Activated naive CD8-positive, alpha-beta T cell (primary cell): Measurements from ENCODE around the gene MTIF2.
"Not testable (repeated sequence)": the region's sequence is repeated elsewhere in the genome, so short reads cannot be mapped to it uniquely, and the experiment has no call there.

ENCODE experiments used
- H3K27ac Mint-ChIP-seq: one replicate; pipeline ENCODE4 v1.8.0; 2021; ENCODE audit warnings: mixed read lengths
- H3K27me3 Mint-ChIP-seq: one replicate; pipeline ENCODE4 v1.8.0; 2021; ENCODE audit warnings: mixed read lengths
- H3K36me3 Mint-ChIP-seq: one replicate; pipeline ENCODE4 v1.8.0; 2021; ENCODE audit warnings: mixed read lengths
- H3K4me1 Mint-ChIP-seq: one replicate; pipeline ENCODE4 v1.8.0; 2021; ENCODE audit warnings: low read depth, mixed read lengths
- H3K4me3 Mint-ChIP-seq: one replicate; pipeline ENCODE4 v1.8.0; 2021; ENCODE audit warnings: mild to moderate bottlenecking, mixed read lengths
- H3K9me3 Mint-ChIP-seq: one replicate; pipeline ENCODE4 v1.8.0; 2021; ENCODE audit warnings: low read depth, mixed read lengths

Gene MTIF2

DNA sequence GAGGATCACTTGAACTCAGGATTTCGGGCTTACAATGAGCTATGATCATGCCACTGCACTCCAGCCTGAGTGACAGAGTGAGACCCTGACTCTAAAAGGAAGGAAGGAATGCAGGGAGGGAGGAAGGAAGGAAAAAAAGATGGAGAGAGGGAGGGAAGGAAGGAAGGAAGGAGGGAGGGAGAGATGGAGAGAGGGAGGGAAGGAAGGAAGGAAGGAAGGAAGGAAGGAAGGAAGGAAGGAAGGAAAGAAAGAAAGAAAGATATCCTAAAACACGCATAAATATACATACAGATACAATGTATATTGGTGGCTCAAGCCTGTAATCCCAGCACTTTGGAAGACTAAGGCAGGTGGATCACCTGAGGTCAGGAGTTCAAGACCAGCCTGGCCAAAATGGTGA, 5.3 kb upstream of the MTIF2 start:
- H3K27me3 Mint-ChIP-seq, H3K4me3 Mint-ChIP-seq, H3K9me3 Mint-ChIP-seq, H3K36me3 Mint-ChIP-seq, H3K27ac Mint-ChIP-seq: not testable (repeated sequence)
- peaks cover 13% of the 10 kb centered on the region for H3K4me1 Mint-ChIP-seq

DNA sequence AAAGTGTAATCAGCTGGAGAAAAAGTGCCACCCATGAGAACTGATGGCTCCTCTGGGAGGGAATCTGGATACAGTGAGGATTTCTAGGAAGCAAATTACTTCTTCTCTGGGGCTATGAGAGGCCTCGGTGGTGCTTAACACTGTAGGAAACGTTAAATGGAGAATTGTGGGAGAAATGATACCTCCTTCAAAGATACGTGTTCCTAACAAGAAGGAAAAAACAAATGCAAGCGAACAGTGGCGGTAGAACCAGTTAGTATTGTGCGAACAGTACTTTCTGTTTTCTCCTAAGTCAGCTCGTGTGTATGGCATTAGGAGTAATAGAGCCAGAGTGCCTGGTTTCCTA, 587 bp upstream of the MTIF2 start:
- no peaks in the 10 kb centered on the region for H3K9me3 Mint-ChIP-seq
- H3K4me3 Mint-ChIP-seq: peak overlapping the region; percentile 98
- peaks cover 22% of the 10 kb centered on the region for H3K4me1 Mint-ChIP-seq
- peak overlapping the region; percentile 94 for H3K27ac Mint-ChIP-seq
- H3K27me3 Mint-ChIP-seq: peaks cover 2% of the 10 kb centered on the region
- H3K36me3 Mint-ChIP-seq: no peaks in the 10 kb centered on the region

DNA sequence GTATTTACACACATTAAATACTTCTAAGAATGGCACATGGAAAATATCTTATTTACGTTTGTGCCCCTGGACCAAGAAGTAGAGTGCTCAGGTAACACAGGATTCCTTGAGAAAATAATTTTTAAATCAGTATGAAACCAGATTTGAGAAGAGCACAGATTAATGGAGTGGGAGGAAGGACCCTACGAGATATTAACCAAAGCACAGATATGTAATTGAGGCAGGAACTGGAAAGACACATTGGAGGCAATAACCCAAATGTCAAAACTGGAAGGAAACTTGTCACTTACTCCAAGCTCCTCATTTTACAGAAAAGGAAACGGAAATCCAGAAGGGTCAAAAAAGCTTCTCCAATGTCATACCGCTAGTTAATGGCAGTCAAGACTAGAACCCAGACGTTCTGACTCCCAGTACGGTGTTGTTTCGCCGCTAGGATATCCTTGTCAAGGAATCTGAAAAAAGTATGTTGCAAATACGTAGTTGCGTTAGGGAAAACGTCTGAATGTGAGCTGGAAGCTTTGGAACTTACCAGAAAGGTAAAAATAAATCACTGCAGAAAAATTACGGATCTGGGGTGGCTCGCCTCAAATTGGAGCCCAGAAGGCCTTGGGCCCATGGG, 634 bp downstream of the MTIF2 start:
- Mint-ChIP-seq H3K27ac (peak overlapping the region; percentile 94), H3K27me3 (peaks cover 2% of the 10 kb centered on the region), H3K4me3 (peak overlapping the region; percentile 98), H3K36me3 (peaks cover 4% of the 10 kb centered on the region), H3K9me3 (no peaks in the 10 kb centered on the region), H3K4me1 (peaks cover 22% of the 10 kb centered on the region)

DNA sequence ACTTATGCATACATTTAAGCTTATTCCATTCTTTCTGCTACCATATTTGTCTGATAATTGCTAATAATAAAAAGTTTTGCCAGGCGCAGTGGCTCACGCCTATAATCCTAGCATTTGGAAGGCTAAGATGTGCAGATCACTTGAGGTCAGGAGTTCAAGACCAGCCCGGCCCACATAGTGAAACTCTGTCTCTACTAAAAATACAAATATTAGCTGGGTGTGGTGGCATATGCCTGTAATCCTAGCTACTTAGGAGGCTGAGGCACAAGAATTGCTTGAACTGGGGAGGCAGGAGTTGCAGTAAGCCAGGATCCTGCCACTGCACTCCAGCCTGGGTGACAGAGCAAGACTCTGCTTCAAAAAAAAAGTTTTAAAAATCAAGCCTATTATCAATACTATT, 9.4 kb downstream of the MTIF2 start:
- not testable (repeated sequence) for H3K36me3 Mint-ChIP-seq, H3K27me3 Mint-ChIP-seq, H3K9me3 Mint-ChIP-seq, H3K4me3 Mint-ChIP-seq, H3K4me1 Mint-ChIP-seq, H3K27ac Mint-ChIP-seq

DNA sequence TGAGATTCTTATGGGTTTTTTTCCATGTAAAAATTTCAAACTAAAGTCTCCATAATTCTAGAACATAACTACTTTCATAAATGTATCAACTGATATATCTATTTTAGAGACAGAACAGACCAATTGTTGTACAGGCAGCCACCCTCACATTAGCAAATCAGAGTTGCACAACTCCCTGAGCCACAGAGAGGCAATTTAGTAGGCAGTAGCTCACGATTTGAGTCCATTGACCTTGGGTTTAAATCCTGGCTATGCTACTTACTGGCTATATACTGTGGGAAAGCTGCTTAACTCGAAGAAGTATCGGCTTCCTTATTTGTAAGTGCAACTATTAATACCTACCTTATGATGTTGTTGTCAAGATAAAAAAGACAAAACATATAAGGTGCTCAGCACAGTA, 16.2 kb downstream of the MTIF2 start:
- no peaks in the 10 kb centered on the region for H3K27me3 Mint-ChIP-seq
- no peaks in the 10 kb centered on the region for H3K4me1 Mint-ChIP-seq
- H3K4me3 Mint-ChIP-seq: no peak overlapping the region
- H3K36me3 Mint-ChIP-seq: peaks cover 7% of the 10 kb centered on the region
- no peaks in the 10 kb centered on the region for H3K9me3 Mint-ChIP-seq
- H3K27ac Mint-ChIP-seq: no peak overlapping the region

DNA sequence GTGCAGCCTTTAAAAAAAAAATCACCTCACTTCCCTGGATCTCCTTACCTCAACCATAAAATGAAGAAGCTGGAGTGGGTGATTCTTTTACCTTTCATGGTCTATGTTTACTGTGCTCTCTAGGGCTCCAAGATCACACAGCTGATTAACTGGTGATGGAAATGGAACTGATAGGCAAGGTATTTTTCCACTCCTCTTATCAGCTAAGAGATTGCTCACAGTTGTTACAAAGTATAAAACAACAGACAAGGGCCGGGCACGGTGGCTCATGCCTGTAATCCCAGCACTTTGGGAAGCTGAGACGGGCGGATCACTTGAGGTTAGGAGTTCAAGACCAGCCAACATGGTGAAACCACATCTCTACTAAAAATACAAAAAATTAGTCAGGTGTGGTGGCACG, 22.0 kb downstream of the MTIF2 start:
- Mint-ChIP-seq H3K4me3 (no peak overlapping the region), H3K4me1 (no peaks in the 10 kb centered on the region), H3K9me3 (no peaks in the 10 kb centered on the region), H3K27me3 (no peaks in the 10 kb centered on the region), H3K36me3 (peaks cover 9% of the 10 kb centered on the region), H3K27ac (no peak overlapping the region)

DNA sequence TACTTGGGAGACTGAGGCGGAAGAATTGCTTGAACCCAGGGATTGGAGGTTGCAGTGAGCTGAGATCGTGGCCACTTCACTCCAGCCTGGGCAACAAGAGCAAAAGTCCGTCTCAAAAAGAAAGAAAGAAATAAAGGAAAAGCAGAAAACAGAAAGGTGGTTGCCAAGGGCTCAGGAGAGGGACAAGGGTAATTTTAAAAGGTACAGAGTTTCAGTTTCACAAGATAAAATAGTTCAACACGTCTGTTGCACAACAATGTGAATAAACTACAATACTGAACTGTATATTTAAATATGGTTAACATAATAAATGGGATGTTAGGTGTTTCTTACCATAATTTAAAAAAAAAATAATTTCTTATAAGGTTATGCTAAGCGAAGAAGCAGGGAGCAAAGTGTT, 23.6 kb downstream of the MTIF2 start:
- Mint-ChIP-seq H3K4me3 (no peak overlapping the region), H3K9me3 (no peaks in the 10 kb centered on the region), H3K36me3 (peaks cover 8% of the 10 kb centered on the region), H3K27me3 (no peaks in the 10 kb centered on the region), H3K4me1 (no peaks in the 10 kb centered on the region), H3K27ac (no peak overlapping the region)

DNA sequence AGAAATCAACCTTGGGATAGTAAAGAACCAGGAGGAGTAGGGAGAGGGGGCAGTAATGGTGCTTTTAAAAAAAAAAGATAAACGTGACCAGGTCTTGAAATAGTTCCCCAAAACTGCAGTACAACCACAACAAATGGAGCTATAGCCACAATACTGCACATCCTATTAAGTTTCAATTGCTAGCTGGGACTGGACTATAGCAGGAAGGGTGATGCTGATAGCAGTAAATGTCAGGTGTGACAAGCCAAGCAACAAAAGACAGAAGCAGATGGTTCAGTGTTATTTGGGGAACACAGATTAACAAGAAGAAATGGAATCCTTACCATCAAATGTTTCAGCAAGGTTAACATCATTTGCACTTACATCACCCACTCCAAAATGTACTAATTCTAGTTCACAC, 26.4 kb downstream of the MTIF2 start:
- Mint-ChIP-seq H3K27ac (no peak overlapping the region), H3K4me3 (no peak overlapping the region), H3K9me3 (no peaks in the 10 kb centered on the region), H3K27me3 (no peaks in the 10 kb centered on the region), H3K4me1 (peaks cover 5% of the 10 kb centered on the region), H3K36me3 (peaks cover 11% of the 10 kb centered on the region)

DNA sequence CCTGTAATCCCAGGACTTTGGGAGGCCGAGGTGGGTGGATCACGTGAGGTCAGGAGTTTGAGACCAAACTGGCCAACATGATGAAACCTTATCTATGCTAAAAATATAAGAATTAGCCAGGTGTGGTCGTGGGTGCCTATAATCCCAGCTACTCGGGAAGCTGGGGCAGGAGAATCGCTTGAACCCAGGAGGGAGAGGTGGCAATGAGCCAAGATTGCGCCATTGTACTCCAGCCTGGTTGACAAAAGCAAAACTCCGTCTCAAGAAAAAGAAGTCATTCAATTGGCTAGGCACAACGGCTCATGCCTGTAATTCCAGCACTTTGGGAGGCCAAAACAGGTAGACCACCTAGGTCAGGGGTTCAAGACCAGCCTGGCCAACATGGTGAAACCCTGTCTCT, 27.4 kb downstream of the MTIF2 start:
- H3K9me3 Mint-ChIP-seq, H3K4me1 Mint-ChIP-seq, H3K27ac Mint-ChIP-seq, H3K4me3 Mint-ChIP-seq, H3K27me3 Mint-ChIP-seq: not testable (repeated sequence)
- peaks cover 14% of the 10 kb centered on the region for H3K36me3 Mint-ChIP-seq

DNA sequence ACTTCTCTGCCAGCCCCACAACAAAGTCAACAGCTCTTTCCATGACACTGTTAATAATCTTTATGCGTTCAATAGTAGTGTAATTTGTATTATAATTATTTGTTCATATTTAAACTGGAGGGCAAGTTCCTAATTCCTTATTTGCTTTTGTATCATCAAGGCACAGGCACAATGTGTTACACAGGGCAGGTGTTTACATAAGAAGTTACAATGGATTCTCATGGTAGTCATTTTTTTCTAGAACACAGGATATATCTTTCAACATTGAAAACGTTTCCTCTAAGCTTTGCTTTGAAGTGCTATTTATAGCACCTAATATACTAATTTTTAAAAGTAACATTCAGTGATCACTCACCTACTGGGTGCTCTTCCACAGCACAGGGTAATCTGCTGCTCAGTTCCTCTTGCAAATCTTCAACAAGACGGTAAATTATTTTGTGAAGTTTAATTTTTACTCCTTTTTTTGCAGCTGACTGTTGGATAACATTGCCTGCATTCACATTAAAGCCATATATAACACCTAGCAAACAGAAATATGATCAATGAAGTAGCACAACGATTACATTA, 29.3 kb downstream of the MTIF2 start:
- Mint-ChIP-seq H3K27me3 (no peaks in the 10 kb centered on the region), H3K27ac (no peak overlapping the region), H3K4me1 (peaks cover 19% of the 10 kb centered on the region), H3K36me3 (peaks cover 22% of the 10 kb centered on the region), H3K9me3 (no peaks in the 10 kb centered on the region), H3K4me3 (no peak overlapping the region)

DNA sequence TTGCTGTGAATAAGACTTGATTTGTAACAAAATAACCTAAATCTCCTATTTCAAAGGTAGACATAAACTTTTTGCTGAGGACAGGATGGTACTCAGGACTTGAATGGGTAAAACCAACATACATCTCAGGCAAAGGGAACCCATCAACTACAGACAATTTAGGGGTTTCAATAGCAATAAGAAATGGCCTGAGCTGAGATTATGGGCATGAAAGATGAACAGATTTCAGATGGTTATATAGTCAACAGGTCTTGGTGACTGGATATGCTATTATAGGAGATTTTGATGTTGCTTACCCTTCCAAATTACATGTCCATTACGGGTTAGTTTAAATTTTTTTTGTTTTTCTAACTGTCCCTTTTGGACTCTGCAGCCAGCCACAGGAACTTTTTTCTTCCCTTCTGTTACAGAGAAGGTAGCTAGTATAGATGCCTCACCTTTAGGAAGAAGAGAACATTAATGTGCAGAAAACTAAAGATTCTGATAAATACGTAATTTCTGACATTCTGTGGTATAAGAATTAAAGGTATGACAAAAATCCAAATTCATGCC, 32.0 kb downstream of the MTIF2 start:
- H3K27ac Mint-ChIP-seq: peak overlapping the region; percentile 75

DNA sequence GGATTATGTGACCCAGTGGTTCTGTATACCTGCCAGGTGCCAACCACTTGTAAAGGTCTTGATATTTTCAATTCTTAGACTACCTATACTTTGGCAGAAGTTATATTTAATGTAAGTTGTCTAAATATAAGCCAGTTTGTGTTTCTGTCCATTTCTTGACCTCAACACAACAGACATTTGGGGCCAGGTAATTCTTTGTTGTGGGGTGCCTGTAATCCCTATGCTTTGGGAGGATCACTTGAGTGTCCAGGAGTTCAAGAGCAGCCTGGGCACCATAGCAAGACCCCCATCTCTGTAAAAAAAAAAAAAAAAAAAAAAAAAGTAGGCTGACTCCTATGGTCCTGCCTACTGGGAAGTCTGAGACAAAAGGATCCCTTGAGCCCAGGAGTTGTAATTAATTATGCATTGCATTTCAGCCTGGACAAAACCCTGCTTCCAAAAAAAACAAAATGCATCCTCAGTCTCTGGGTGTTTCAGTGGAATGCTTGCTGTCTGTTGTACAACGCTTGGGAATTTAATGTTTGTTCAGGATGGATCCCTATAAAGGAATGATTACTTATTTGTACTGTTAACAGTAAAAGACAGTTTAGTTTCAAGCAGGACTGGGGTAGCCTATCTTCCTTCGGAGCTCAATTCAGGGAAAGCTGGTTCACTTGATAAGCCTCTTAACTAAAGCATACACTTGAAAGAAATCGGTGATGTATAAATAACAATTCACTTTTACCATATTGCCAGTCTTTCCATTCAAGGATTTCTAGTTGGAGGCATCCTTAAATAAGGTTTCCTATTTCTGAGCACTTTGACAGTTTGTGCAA, 33.1 kb downstream of the MTIF2 start:
- Mint-ChIP-seq H3K27me3 (no peaks in the 10 kb centered on the region), H3K4me3 (peak overlapping the region; percentile 97), H3K36me3 (peaks cover 26% of the 10 kb centered on the region), H3K4me1 (peaks cover 39% of the 10 kb centered on the region), H3K27ac (peak overlapping the region; percentile 82), H3K9me3 (no peaks in the 10 kb centered on the region)

More for the DNA sequence above, 32.0 kb downstream of the MTIF2 start:
- Mint-ChIP-seq H3K9me3 (no peaks in the 10 kb centered on the region), H3K36me3 (peaks cover 26% of the 10 kb centered on the region), H3K4me1 (peaks cover 33% of the 10 kb centered on the region), H3K27me3 (no peaks in the 10 kb centered on the region), H3K4me3 (no peak overlapping the region)

DNA sequence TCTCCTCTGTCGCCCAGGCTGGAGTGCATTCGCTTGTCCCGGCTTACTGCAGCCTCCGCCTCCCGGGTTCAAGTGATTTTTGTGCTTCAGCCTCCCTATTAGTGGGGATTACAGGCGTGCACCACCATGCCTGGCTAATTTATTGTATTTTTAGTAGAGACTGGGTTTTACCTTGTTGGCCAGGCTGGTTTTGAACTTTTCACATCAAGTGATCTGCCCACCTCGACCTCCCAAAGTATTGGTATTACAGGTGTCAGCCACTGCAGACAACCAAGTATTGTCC, 35.4 kb downstream of the MTIF2 start:
- Mint-ChIP-seq H3K4me1 (peaks cover 50% of the 10 kb centered on the region), H3K36me3 (peaks cover 30% of the 10 kb centered on the region), H3K27ac (peak overlapping the region; percentile 96)

DNA sequence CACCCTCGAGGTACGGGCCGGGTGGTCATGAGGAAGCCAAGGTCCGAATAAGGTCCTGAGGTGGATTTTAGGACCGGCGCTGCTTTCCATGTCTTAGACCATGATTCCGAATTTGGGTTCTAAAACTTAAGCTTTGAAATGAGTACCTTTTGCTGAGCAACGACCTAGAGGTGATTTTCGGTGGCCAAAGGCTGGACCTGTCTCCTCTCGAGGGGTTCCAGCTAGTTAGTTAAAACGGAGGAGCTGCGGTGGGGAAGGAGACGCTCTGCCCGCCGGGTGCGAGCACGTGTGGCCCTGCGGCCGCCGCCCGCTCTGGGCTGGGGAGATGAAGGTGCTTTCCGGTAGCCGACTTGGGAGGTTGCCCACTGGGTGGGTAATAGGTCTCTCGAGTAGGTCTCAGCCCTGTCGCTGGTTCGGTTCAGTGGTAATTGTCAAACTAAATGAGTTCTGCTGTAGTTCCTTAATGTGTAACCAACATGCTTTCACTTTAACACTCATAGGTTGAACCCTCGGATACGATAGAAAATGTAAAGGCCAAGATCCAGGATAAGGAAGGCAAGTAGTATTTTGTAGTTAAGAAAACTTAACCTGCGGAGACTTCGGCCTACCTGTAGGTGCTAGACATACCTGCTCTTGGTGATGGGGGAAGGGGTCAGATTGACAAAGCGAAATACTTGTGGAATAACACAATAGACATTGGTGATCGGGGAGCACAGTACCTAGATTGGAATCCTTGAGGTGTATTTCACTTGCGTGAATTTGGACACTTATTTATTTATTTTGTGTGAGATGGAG, 36.0 kb downstream of the MTIF2 start:
- H3K4me3 Mint-ChIP-seq: peak overlapping the region; percentile 97
- no peaks in the 10 kb centered on the region for H3K27me3 Mint-ChIP-seq
- peaks cover 33% of the 10 kb centered on the region for H3K36me3 Mint-ChIP-seq
- H3K9me3 Mint-ChIP-seq: peaks cover 2% of the 10 kb centered on the region
- peaks cover 55% of the 10 kb centered on the region for H3K4me1 Mint-ChIP-seq
- H3K27ac Mint-ChIP-seq: peak overlapping the region; percentile 96

More for the DNA sequence above, 35.4 kb downstream of the MTIF2 start:
- Mint-ChIP-seq H3K4me3 (peak overlapping the region; percentile 97), H3K9me3 (no peaks in the 10 kb centered on the region), H3K27me3 (no peaks in the 10 kb centered on the region)
